EH (cell line): ENCODE measurements around the gene LCE1C.

Experiments
- DNase-seq: peaks from one replicate; pipeline ENCODE4 v3.0.0-alpha.2; 2015; ENCODE audit warnings: low read depth

Gene LCE1C

DNA sequence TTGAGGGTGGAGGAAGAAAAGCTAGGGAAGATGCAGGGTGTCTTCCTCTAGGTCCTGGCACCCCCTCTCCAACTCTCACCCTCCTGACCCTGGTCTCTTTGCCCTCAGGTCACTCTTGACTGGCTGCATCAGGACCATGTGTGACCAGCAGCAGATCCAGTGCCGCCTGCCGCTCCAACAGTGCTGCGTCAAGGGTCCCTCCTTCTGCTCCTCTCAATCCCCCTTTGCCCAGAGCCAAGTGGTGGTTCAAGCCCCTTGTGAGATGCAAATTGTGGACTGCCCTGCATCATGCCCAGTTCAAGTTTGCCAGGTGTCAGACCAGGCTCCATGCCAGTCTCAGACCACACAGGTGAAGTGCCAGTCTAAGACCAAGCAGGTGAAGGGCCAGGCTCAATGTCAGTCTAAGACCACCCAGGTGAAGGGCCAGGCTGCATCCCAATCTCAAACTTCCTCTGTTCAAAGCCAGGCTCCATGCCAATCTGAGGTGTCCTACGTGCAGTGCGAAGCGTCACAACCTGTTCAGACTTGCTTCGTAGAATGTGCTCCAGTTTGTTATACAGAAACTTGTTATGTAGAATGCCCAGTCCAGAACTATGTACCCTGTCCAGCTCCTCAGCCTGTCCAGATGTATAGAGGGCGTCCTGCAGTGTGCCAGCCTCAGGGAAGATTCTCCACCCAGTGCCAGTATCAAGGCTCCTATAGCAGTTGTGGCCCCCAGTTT, 46.8 kb downstream of the LCE1C start:
- DNase-seq, result no peak

GRCh38 chr1:152758636-152759035, 47.8 kb downstream of the LCE1C start:
- no peak for DNase-seq

DNA sequence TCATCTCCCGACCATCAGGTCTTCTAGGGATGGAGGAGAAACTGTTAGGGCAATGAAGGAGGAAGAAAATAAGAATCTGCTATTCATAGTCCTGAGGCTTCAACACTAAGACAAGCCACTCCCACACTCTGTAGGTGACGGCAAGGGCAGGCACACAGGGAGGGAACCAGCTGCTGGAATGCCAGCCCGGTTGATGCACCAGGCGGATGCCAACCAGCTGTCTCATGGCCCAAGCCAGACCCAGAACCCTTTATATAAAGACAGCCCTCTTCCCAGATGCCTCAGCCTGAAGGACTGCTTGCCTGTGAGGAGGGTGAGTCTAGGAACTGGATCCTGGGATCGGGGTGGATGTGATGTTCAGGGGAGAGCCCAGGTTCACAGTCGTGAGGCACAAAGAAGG, 48.7 kb downstream of the LCE1C start, which contains the start of gene KPRP:
TSS of gene KPRP (plus strand) at position 279 of the 400 bp plus-strand sequence. CDS start 1,564 bp downstream, outside the sequence.
- DNase-seq, result no peak

DNA sequence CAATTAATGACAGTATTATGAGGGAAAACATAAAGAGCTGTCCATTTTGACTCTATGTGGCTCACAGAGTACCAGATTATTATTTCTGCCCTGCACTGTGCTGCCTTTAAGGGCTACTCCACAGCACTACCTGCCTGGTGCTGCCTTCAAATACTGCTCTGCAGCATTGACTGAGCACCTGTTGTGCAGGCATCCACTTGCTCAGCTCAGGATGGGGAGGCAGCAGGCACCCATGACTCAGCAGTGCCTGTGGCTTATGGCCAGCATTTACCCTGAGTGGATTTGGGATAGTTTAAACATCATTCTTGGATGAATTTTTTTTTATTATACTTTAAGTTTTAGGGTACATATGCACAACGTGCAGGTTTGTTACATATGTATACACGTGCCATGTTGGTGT, 49.6 kb downstream of the LCE1C start:
- no peak for DNase-seq
